Measurements from ENCODE around the gene GEMIN5. TPM values are rescaled to one million over a fixed set of nuclear protein-coding genes. Genes with fewer than 3 reads are reported as not detected.

The GEMIN5 gene
- total RNA-seq, 1 donor = 23.3 TPM

DNA sequence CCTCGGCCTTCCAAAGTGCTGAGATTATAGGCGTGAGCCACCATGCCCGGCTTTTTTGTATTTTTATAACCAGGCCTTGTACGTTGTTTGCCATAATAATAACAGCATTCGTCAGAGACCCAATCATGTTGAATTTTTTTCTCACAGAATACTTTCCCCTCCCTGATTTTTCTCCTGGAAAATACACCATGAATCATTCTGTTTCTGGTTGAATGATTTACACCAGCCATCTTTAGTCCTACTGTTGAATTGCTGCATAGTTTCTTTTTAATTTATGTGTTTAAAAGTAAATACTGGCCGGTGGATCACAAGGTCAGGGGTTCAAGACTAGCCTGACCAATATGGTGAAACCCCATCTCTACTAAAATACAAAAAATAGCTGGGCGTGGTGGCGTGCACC, 76.1 kb downstream of the GEMIN5 start:
- TF ChIP-seq, protein P1, sequence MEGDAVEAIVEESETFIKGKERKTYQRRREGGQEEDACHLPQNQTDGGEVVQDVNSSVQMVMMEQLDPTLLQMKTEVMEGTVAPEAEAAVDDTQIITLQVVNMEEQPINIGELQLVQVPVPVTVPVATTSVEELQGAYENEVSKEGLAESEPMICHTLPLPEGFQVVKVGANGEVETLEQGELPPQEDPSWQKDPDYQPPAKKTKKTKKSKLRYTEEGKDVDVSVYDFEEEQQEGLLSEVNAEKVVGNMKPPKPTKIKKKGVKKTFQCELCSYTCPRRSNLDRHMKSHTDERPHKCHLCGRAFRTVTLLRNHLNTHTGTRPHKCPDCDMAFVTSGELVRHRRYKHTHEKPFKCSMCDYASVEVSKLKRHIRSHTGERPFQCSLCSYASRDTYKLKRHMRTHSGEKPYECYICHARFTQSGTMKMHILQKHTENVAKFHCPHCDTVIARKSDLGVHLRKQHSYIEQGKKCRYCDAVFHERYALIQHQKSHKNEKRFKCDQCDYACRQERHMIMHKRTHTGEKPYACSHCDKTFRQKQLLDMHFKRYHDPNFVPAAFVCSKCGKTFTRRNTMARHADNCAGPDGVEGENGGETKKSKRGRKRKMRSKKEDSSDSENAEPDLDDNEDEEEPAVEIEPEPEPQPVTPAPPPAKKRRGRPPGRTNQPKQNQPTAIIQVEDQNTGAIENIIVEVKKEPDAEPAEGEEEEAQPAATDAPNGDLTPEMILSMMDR (IDR thresholded peaks at IDR 0.05; ENCODE audit: insufficient read depth, low read depth, low read length) = no peak
- no peak overlapping the region for H3K4me3 ChIP-seq (ENCODE audit: low read depth, low read length)
- DNase-seq (ENCODE audit: low read depth) = no peak

DNA sequence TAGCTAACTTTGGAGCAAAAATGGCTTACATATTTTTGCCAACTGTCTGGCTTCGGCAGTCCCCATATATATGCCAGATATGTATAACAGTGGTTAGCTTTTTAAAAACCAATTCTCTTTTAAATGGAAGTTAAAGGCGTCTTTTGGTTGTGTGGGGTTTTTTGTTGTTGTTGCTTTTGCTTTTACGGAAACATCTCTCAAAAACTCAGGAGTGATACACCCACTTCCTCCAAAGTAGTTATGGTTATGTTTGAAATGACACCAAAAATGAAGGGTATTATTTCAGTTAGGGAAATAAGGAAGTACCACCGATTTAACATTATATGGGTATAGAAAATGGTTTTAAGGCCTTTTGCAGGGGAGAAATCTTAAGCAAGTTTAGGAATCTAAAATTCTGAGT, 77.2 kb downstream of the GEMIN5 start:
- TF ChIP-seq, protein P1 (IDR thresholded peaks at IDR 0.05; ENCODE audit: insufficient read depth, low read depth, low read length) = no peak
- peak overlapping the region; percentile 90 for H3K4me3 ChIP-seq (ENCODE audit: low read depth, low read length)
- no peak for DNase-seq (ENCODE audit: low read depth)

DNA sequence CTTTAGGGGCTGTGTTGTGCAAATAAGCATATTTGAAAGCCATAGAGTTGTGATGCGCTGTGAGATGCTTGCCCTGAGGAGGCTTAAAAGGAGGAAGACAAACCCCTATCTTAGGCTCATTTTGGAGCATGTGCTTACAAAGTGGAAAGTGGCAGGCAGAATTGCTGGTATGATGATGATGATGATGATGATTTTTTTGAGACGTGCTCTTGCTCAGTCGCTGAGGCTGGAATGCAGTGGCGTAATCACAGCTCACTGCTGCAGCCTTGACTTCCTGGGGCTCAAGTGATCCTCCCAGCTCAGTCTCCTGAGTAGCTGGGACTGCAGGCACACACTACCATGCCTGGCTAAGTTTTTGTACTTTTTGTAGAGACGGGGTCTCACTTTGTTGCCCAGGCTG, 77.9 kb downstream of the GEMIN5 start:
- TF ChIP-seq, protein P1 (IDR thresholded peaks at IDR 0.05; ENCODE audit: insufficient read depth, low read depth, low read length) = no peak
- H3K4me3 ChIP-seq (ENCODE audit: low read depth, low read length) = peak overlapping the region; percentile 90
- DNase-seq (ENCODE audit: low read depth) = peak; percentile 80

DNA sequence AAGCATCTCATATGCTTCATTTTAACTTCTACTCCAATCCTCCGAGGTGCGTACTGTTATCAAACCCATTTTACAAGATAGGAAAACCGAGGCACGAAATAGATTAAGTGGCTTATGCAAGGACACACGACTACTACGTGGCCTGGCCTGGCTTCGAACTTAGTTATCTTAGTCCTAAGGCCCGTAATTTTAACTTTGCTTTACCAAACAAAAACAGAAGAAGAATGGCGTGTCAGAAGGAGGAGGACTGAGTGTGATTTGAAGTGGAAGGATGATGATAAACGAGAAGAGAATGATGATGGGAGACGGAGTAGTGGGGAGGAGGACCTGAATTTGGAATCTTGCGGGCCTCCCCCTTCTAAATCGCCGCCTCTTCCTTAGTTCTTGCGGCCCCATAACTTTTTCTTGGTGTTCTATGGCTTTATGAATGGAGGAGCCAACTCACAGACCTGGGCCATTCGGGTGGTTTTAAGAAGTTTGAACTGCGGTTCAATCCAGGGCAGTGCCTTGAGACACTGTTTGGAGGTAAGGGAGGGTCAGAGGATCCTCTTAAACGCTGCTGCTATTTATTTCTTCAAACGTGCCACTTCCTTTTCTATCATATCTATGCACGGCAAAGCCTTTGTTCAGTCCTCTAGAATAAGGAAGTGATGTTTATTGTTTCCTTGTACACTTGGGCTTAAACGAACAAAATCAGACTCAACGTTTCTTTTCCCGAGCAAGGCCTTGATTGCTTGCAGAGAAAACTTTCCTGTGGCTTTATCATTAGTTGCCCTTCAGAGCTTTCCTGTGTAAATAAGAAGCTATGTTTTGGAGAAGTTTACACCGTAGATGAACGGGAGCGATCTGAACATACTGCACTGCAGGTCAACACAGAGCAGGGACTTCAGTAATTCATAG, 78.8 kb downstream of the GEMIN5 start:
- DNase-seq (ENCODE audit: low read depth) = peak; percentile 21
- TF ChIP-seq, protein P1 (IDR thresholded peaks at IDR 0.05; ENCODE audit: insufficient read depth, low read depth, low read length) = no peak

DNA sequence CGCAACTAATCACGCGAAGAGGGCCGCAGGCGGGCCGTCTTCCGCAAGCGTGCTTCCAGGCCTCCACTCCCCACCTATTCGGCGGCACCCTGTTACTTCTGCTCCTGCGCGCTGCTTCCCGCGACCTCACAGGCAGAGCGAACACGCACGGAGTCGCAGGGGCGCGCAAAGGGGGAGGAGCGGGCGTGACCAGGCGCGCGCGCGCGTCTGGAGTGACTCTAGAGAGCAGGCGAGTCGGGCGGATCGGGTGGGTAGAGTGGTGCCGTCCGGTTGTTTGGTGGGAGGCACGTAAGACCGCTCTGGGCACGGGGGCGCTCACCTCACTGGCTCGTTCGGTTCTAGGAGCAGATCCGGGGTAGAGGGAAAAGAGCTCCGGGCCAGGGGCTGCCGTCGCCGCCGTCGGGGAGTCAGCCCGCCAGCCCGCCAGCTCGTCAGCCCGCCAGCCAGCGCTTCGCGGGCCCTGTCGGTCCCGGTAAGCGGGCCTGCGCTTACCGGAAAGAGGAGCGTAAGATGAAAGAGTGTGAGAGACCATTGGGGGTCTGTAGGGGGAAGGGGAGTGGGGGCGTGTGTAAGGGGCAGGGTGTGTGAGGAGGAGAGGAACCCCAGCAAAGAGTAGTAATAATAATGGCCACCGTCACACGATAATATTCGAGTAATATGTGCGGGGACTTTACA, 79.6 kb downstream of the GEMIN5 start, which contains the start of gene CNOT8:
Gene CNOT8 (plus strand): TSS at position 331 of the 675 bp plus-strand sequence. CDS start 4,652 bp downstream, outside the sequence.
- DNase-seq (ENCODE audit: low read depth) = peak; percentile 97
- H3K4me3 ChIP-seq (ENCODE audit: low read depth, low read length) = peak within 1 kb of the TSS; percentile 90
- TF ChIP-seq, protein P1 (IDR thresholded peaks at IDR 0.05; ENCODE audit: insufficient read depth, low read depth, low read length) = no peak

More for the DNA sequence above, 78.8 kb downstream of the GEMIN5 start:
- H3K4me3 ChIP-seq (ENCODE audit: low read depth, low read length) = peak overlapping the region; percentile 90

DNA sequence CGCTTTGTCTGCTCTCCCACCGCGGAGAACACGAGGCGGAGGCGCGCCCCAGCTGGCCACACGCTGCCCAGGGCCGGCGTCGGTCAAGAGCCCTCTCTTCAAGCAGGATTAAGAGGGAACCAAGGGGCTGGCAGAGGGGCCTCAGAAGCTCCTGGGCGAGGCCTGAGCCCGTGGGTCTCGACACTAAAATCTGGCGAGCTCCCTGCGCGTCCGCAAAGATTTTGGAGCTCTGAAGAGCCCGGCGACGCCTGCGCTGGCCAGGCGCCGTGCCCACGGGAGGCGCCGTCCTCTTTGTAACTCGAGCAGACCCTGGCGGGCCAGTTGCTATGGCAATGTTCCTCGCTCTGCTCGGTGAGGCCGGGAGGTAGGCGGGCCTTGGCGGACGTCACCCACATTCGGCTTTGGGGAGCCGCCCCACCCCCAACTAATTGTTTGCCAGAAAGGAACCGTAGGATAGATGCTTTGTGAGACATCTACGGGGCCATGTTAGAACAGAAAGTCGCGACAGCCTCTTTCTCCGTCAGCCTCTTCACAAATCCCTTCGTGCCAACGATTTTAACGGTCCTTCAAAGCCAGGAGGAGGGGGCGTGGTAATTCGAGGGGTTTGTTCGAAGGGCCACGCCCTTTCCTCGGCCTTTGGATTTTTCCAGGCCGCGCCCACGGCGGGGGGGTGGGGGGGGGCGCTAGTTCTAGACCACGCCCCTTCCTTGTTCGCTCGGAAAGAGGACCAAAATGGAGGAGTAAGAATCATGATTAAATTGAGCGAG, 80.3 kb downstream of the GEMIN5 start:
- peak; percentile 97 for DNase-seq (ENCODE audit: low read depth)
- TF ChIP-seq, protein P1 (IDR thresholded peaks at IDR 0.05; ENCODE audit: insufficient read depth, low read depth, low read length) = peak; percentile 8
- H3K4me3 ChIP-seq (ENCODE audit: low read depth, low read length) = peak overlapping the region; percentile 90

Data from fibroblast of villous mesenchyme (primary cell).